HEK293 (cell line): Measurements from ENCODE around the gene KCNJ6.

Source experiments
- GLIS2 ChIP-seq: fragments of 450-650 bp; formaldehyde crosslinking; IDR thresholded peaks from 2 replicates; pipeline ENCODE4 v1.5.1; 2016; ENCODE audit warnings: missing biosample characterization, missing genetic modification characterization
- HOXD13 ChIP-seq: sonication (generic); formaldehyde crosslinking; IDR thresholded peaks from 2 replicates; pipeline ENCODE4 v1.8.0; 2022; ENCODE audit warnings: missing genetic modification reagents, borderline replicate concordance
- KLF16 ChIP-seq: fragments of 450-650 bp; formaldehyde crosslinking; IDR thresholded peaks from 2 replicates; pipeline ENCODE4 v1.5.1; 2017; ENCODE audit warnings: missing biosample characterization, missing genetic modification characterization
- SP2 ChIP-seq: fragments of 450-650 bp; formaldehyde crosslinking; IDR thresholded peaks from 2 replicates; pipeline ENCODE4 v1.5.1; 2016; ENCODE audit warnings: missing biosample characterization, missing genetic modification characterization
- SP7 ChIP-seq: fragments of 450-650 bp; formaldehyde crosslinking; IDR thresholded peaks from 2 replicates; pipeline ENCODE4 v1.5.1; 2016; ENCODE audit warnings: missing biosample characterization, missing genetic modification characterization
- WT1 ChIP-seq: fragments of 450-650 bp; formaldehyde crosslinking; IDR thresholded peaks from 2 replicates; pipeline ENCODE4 v1.5.1; 2016; ENCODE audit warnings: missing biosample characterization, missing genetic modification characterization
- ZBTB48 ChIP-seq: fragments of 450-650 bp; formaldehyde crosslinking; IDR thresholded peaks from 2 replicates; pipeline ENCODE4 v1.5.1; 2016; ENCODE audit warnings: missing biosample characterization, missing genetic modification characterization
- ZNF121 ChIP-seq: fragments of 450-650 bp; formaldehyde crosslinking; IDR thresholded peaks from 2 replicates; pipeline ENCODE4 v1.5.1; 2016; ENCODE audit warnings: missing biosample characterization, missing genetic modification characterization
- ZNF146 ChIP-seq: fragments of 450-650 bp; formaldehyde crosslinking; IDR thresholded peaks from 2 replicates; pipeline ENCODE4 v1.5.1; 2016; ENCODE audit warnings: missing biosample characterization, missing genetic modification characterization
- ZNF211 ChIP-seq: fragments of 450-650 bp; formaldehyde crosslinking; IDR thresholded peaks from 2 replicates; pipeline ENCODE4 v1.5.1; 2016; ENCODE audit warnings: low read depth, missing biosample characterization, missing genetic modification characterization
- ZNF266 ChIP-seq: fragments of 450-650 bp; formaldehyde crosslinking; IDR thresholded peaks from 2 replicates; pipeline ENCODE4 v1.5.1; 2016; ENCODE audit warnings: missing biosample characterization, missing genetic modification characterization, low read depth
- ZNF354C ChIP-seq: fragments of 450-650 bp; formaldehyde crosslinking; IDR thresholded peaks from 2 replicates; pipeline ENCODE4 v1.5.1; 2016; ENCODE audit warnings: missing biosample characterization, missing genetic modification characterization, low read depth, borderline replicate concordance
- ZNF423 ChIP-seq: fragments of 450-650 bp; formaldehyde crosslinking; IDR thresholded peaks from 2 replicates; pipeline ENCODE4 v1.5.1; 2016; ENCODE audit warnings: missing biosample characterization, missing genetic modification characterization
- ZNF426 ChIP-seq: fragments of 450-650 bp; formaldehyde crosslinking; IDR thresholded peaks from 2 replicates; pipeline ENCODE4 v1.5.1; 2017; ENCODE audit warnings: missing biosample characterization, missing genetic modification characterization, mild to moderate bottlenecking, inconsistent platforms, moderate library complexity
- ZNF530 ChIP-seq: fragments of 450-650 bp; formaldehyde crosslinking; IDR thresholded peaks from 2 replicates; pipeline ENCODE4 v1.5.1; 2016; ENCODE audit warnings: low read depth, missing biosample characterization, missing genetic modification characterization
- ZNF571 ChIP-seq: fragments of 450-650 bp; formaldehyde crosslinking; IDR thresholded peaks from 2 replicates; pipeline ENCODE4 v1.5.0; 2017; ENCODE audit warnings: missing biosample characterization, missing genetic modification characterization
- ZNF610 ChIP-seq: fragments of 450-650 bp; formaldehyde crosslinking; IDR thresholded peaks from 2 replicates; pipeline ENCODE4 v1.5.1; 2016; ENCODE audit warnings: missing biosample characterization, missing genetic modification characterization, borderline replicate concordance
- ZNF664 ChIP-seq: fragments of 450-650 bp; formaldehyde crosslinking; IDR thresholded peaks from 2 replicates; pipeline ENCODE4 v1.5.1; 2016; ENCODE audit warnings: missing biosample characterization, missing genetic modification characterization
- ZNF701 ChIP-seq: fragments of 450-650 bp; formaldehyde crosslinking; IDR thresholded peaks from 2 replicates; pipeline ENCODE4 v1.5.1; 2016; ENCODE audit warnings: missing biosample characterization, missing genetic modification characterization
- ZNF707 ChIP-seq: fragments of 450-650 bp; formaldehyde crosslinking; IDR thresholded peaks from 2 replicates; pipeline ENCODE4 v1.5.1; 2016; ENCODE audit warnings: missing biosample characterization, missing genetic modification characterization
- ZSCAN16 ChIP-seq: fragments of 450-650 bp; formaldehyde crosslinking; IDR thresholded peaks from 2 replicates; pipeline ENCODE4 v1.5.1; 2016; ENCODE audit warnings: missing biosample characterization, missing genetic modification characterization
- TF ChIP-seq, protein P1 (sequence below): fragments of 450-650 bp; formaldehyde crosslinking; IDR thresholded peaks from 2 replicates; pipeline ENCODE4 v1.5.1; 2016; ENCODE audit warnings: missing biosample characterization, missing genetic modification characterization
- TF ChIP-seq, protein P2 (sequence below): fragments of 450-650 bp; formaldehyde crosslinking; IDR thresholded peaks from 2 replicates; pipeline ENCODE4 v1.5.1; 2017; ENCODE audit warnings: missing biosample characterization, missing genetic modification characterization
- TF ChIP-seq, protein P3 (sequence below): fragments of 450-650 bp; formaldehyde crosslinking; optimal IDR thresholded peaks from 2 replicates; pipeline ENCODE3; 2016; ENCODE audit warnings: missing biosample characterization, mild to moderate bottlenecking, missing genetic modification characterization
- TF ChIP-seq, protein P4 (sequence below): fragments of 450-650 bp; formaldehyde crosslinking; IDR thresholded peaks from 2 replicates; pipeline ENCODE4 v1.5.1; 2016; ENCODE audit warnings: missing biosample characterization, missing genetic modification characterization
- TF ChIP-seq, protein P5 (sequence below): fragments of 450-650 bp; formaldehyde crosslinking; IDR thresholded peaks from 2 replicates; pipeline ENCODE4 v1.5.1; 2017; ENCODE audit warnings: missing biosample characterization, mild to moderate bottlenecking, missing genetic modification characterization, moderate library complexity
- TF ChIP-seq, protein P6 (sequence below): fragments of 450-650 bp; formaldehyde crosslinking; conservative IDR thresholded peaks from 2 replicates; pipeline ENCODE4 v1.5.1; 2016; ENCODE audit warnings: low read depth, missing biosample characterization, missing genetic modification characterization

Gene KCNJ6

DNA sequence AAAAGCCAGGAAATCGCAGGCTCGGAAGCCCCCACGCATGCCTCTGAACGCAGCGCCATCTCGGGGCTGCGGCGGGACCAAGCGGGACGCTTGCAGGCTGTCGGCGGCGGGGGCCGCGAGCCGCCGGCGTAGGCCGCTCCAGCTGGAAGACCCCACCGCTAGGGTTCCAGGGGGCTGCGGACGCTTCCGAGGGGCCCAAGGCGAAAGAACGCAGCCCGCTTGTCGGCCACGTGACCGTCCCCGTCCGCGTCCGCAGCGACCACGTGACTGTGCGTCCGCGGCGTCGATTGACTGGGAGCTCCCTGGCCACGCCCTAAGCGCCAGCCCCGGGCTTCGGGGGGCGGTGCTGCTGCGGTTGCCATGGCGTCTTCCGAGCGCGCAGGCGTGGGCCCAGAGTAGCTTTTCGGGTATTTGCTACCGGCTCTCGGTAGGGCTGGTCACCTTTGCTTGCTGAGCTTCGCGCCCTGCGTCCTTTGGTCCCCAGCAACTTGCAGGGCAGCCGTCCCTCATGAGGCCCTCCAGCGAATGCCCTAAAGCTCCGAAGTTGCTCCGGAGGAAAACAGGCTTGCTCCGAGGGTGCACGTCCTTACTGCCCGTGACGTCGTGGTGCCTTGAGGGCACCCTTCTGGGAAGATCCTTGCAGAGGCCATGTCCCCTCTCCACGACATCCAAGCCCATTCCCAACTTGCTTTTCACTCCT lies 352.5 kb downstream of the KCNJ6 start (continued):
- TF ChIP-seq, protein P1, sequence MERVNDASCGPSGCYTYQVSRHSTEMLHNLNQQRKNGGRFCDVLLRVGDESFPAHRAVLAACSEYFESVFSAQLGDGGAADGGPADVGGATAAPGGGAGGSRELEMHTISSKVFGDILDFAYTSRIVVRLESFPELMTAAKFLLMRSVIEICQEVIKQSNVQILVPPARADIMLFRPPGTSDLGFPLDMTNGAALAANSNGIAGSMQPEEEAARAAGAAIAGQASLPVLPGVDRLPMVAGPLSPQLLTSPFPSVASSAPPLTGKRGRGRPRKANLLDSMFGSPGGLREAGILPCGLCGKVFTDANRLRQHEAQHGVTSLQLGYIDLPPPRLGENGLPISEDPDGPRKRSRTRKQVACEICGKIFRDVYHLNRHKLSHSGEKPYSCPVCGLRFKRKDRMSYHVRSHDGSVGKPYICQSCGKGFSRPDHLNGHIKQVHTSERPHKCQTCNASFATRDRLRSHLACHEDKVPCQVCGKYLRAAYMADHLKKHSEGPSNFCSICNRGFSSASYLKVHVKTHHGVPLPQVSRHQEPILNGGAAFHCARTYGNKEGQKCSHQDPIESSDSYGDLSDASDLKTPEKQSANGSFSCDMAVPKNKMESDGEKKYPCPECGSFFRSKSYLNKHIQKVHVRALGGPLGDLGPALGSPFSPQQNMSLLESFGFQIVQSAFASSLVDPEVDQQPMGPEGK (tag by site-specific recombination): peak; percentile 71
- TF ChIP-seq ZNF211 (tag by site-specific recombination): no peak
- TF ChIP-seq ZBTB48 (tag by site-specific recombination): peak; percentile 89
- no peak for TF ChIP-seq ZNF571
- TF ChIP-seq, protein P2, sequence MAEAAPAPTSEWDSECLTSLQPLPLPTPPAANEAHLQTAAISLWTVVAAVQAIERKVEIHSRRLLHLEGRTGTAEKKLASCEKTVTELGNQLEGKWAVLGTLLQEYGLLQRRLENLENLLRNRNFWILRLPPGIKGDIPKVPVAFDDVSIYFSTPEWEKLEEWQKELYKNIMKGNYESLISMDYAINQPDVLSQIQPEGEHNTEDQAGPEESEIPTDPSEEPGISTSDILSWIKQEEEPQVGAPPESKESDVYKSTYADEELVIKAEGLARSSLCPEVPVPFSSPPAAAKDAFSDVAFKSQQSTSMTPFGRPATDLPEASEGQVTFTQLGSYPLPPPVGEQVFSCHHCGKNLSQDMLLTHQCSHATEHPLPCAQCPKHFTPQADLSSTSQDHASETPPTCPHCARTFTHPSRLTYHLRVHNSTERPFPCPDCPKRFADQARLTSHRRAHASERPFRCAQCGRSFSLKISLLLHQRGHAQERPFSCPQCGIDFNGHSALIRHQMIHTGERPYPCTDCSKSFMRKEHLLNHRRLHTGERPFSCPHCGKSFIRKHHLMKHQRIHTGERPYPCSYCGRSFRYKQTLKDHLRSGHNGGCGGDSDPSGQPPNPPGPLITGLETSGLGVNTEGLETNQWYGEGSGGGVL (tag by site-specific recombination): no peak
- TF ChIP-seq WT1 (tag by site-specific recombination): no peak
- TF ChIP-seq, protein P3, sequence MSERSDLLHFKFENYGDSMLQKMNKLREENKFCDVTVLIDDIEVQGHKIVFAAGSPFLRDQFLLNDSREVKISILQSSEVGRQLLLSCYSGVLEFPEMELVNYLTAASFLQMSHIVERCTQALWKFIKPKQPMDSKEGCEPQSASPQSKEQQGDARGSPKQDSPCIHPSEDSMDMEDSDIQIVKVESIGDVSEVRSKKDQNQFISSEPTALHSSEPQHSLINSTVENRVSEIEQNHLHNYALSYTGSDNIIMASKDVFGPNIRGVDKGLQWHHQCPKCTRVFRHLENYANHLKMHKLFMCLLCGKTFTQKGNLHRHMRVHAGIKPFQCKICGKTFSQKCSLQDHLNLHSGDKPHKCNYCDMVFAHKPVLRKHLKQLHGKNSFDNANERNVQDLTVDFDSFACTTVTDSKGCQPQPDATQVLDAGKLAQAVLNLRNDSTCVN: peak; percentile 87
- peak; percentile 3; the same call in 1 of the 2 replicates for TF ChIP-seq ZNF146 (tag by site-specific recombination)
- no peak for TF ChIP-seq ZNF423 (tag by site-specific recombination)
- TF ChIP-seq GLIS2 (tag by site-specific recombination): peak; percentile 93
- TF ChIP-seq ZNF121 (tag by site-specific recombination): no peak
- no peak for TF ChIP-seq ZNF426 (tag by site-specific recombination)
- TF ChIP-seq ZNF707 (tag by site-specific recombination): peak; percentile 61; the same call in 1 of the 2 replicates
- peak; percentile 73; the same call in 1 of the 2 replicates for TF ChIP-seq SP7 (tag by site-specific recombination)
- TF ChIP-seq, protein P4, sequence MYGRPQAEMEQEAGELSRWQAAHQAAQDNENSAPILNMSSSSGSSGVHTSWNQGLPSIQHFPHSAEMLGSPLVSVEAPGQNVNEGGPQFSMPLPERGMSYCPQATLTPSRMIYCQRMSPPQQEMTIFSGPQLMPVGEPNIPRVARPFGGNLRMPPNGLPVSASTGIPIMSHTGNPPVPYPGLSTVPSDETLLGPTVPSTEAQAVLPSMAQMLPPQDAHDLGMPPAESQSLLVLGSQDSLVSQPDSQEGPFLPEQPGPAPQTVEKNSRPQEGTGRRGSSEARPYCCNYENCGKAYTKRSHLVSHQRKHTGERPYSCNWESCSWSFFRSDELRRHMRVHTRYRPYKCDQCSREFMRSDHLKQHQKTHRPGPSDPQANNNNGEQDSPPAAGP (tag by site-specific recombination): peak; percentile 59; the same call in 1 of the 2 replicates
- TF ChIP-seq, protein P5, sequence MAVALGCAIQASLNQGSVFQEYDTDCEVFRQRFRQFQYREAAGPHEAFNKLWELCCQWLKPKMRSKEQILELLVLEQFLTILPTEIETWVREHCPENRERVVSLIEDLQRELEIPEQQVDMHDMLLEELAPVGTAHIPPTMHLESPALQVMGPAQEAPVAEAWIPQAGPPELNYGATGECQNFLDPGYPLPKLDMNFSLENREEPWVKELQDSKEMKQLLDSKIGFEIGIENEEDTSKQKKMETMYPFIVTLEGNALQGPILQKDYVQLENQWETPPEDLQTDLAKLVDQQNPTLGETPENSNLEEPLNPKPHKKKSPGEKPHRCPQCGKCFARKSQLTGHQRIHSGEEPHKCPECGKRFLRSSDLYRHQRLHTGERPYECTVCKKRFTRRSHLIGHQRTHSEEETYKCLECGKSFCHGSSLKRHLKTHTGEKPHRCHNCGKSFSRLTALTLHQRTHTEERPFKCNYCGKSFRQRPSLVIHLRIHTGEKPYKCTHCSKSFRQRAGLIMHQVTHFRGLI: peak; percentile 85
- TF ChIP-seq ZSCAN16: 0 out of 2 replicates have a peak, but pooled peaks have one; percentile 64
- peak; percentile 44 for TF ChIP-seq KLF16 (tag by site-specific recombination)
- TF ChIP-seq ZNF530 (tag by site-specific recombination): no peak
- no peak; the same call in 1 of the 2 replicates for TF ChIP-seq ZNF664 (tag by site-specific recombination)
- TF ChIP-seq ZNF610 (tag by site-specific recombination): no peak
- TF ChIP-seq, protein P6, sequence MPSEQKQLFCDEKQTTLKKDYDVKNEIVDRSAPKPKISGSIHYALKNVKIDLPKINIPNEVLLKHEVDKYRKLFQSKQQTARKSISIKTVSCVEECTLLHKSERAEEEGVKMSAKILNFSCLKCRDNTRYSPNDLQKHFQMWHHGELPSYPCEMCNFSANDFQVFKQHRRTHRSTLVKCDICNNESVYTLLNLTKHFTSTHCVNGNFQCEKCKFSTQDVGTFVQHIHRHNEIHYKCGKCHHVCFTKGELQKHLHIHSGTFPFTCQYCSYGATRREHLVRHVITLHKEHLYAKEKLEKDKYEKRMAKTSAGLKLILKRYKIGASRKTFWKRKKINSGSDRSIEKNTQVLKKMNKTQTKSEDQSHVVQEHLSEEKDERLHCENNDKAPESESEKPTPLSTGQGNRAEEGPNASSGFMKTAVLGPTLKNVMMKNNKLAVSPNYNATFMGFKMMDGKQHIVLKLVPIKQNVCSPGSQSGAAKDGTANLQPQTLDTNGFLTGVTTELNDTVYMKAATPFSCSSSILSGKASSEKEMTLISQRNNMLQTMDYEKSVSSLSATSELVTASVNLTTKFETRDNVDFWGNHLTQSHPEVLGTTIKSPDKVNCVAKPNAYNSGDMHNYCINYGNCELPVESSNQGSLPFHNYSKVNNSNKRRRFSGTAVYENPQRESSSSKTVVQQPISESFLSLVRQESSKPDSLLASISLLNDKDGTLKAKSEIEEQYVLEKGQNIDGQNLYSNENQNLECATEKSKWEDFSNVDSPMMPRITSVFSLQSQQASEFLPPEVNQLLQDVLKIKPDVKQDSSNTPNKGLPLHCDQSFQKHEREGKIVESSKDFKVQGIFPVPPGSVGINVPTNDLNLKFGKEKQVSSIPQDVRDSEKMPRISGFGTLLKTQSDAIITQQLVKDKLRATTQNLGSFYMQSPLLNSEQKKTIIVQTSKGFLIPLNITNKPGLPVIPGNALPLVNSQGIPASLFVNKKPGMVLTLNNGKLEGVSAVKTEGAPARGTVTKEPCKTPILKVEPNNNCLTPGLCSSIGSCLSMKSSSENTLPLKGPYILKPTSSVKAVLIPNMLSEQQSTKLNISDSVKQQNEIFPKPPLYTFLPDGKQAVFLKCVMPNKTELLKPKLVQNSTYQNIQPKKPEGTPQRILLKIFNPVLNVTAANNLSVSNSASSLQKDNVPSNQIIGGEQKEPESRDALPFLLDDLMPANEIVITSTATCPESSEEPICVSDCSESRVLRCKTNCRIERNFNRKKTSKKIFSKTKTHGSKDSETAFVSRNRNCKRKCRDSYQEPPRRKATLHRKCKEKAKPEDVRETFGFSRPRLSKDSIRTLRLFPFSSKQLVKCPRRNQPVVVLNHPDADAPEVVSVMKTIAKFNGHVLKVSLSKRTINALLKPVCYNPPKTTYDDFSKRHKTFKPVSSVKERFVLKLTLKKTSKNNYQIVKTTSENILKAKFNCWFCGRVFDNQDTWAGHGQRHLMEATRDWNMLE (tag by site-specific recombination): peak; percentile 29; the same call in 1 of the 2 replicates
- peak; percentile 84 for TF ChIP-seq SP2 (tag by site-specific recombination)
- TF ChIP-seq ZNF266 (tag by site-specific recombination): 0 out of 2 replicates have a peak, but pooled peaks have one; percentile 49
- no peak for TF ChIP-seq ZNF354C (tag by site-specific recombination)
- no peak for TF ChIP-seq HOXD13 (CRISPR knock-in tag)
- TF ChIP-seq ZNF701 (tag by site-specific recombination): no peak
